SK-N-SH (cell line): ENCODE results near the gene HIGD1B.

Experiments
- CTCF ChIP-seq: fragments of 200-600 bp; sonication (generic); IDR thresholded peaks from 2 replicates; pipeline ENCODE4 v1.6.1; 2017; ENCODE audit warnings: antibody characterized with exemption, mild to moderate bottlenecking, moderate library complexity
- GABPA ChIP-seq: IDR thresholded peaks from 2 replicates; pipeline ENCODE4 v1.4.0; 2012; ENCODE audit warnings: low read depth, mild to moderate bottlenecking
- NRF1 ChIP-seq: IDR thresholded peaks from 2 replicates; pipeline ENCODE4 v1.6.1; 2012; ENCODE audit warnings: low read depth, mild to moderate bottlenecking, low read length
- POLR2AphosphoS5 ChIP-seq: IDR thresholded peaks from 2 replicates; pipeline ENCODE4 v1.6.1; 2012; ENCODE audit warnings: low read depth, low read length
- RCOR1 ChIP-seq: fragments of 150-350 bp; IDR thresholded peaks from 2 replicates; pipeline ENCODE4 v1.6.1; 2017; ENCODE audit warnings: antibody characterized with exemption, low read length
- RFX5 ChIP-seq: IDR thresholded peaks from 2 replicates; pipeline ENCODE4 v1.6.1; 2012; ENCODE audit warnings: mild to moderate bottlenecking, improper control_type of control experiment, low read length
- SMC3 ChIP-seq: IDR thresholded peaks from 2 replicates; pipeline ENCODE4 v1.6.1; 2012; ENCODE audit warnings: low read depth, low read length, improper control_type of control experiment
- TAF1 ChIP-seq: IDR thresholded peaks from 2 replicates; pipeline ENCODE4 v1.6.1; 2012; ENCODE audit warnings: low read depth, mild to moderate bottlenecking, low read length, moderate library complexity, borderline replicate concordance
- TF ChIP-seq, protein P1 (sequence below): IDR thresholded peaks from 2 replicates; pipeline ENCODE4 v1.4.0; 2012; ENCODE audit warnings: low read depth

DNA sequence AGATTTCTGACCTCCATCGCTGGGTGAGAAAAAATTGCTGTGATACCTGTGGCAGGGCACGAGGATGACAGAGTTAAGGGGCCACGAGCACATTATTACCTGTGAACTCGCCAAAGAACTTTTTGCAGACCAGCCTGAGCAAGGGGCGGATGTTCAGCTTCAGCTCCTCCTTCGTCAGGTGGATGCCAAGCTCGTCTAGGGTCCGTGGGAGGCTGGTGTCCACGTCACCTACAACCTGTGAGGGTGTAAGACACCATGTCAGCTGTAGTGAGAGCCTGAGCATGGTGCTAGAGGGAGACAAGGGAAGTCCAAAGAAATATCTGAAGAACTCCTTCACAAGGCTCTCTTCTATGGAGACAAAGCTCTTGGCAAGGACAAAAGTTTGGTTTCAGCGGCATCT lies 17.1 kb downstream of the HIGD1B start:
- TF ChIP-seq NRF1 (no peak), POLR2AphosphoS5 (no peak), CTCF (no peak), RCOR1 (no peak), SMC3 (no peak), GABPA (no peak), RFX5 (no peak), TAF1 (no peak)
- TF ChIP-seq, protein P1, sequence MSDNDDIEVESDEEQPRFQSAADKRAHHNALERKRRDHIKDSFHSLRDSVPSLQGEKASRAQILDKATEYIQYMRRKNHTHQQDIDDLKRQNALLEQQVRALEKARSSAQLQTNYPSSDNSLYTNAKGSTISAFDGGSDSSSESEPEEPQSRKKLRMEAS, result no peak
